H1 (cell line): Measurements from ENCODE around the gene RPS15. TPM values are rescaled to one million over a fixed set of nuclear protein-coding genes. Genes with fewer than 3 reads are reported as not detected.
"Not testable (repeated sequence)": the region's sequence is repeated elsewhere in the genome, so short reads cannot be mapped to it uniquely, and the experiment has no call there.

Source experiments
- CTCF ChIA-PET: fragments of 300-600 bp; sonication (Branson Sonifier 250); formaldehyde crosslinking; loops from one replicate; lab custom pipeline; 2021; ENCODE audit not compliant: partially characterized antibody; lab: Charles Lee
- POLR2A ChIA-PET: fragments of 300-600 bp; sonication (Branson Sonifier 250); formaldehyde crosslinking; loops from one replicate; lab custom pipeline; 2021; ENCODE audit warnings: inconsistent platforms; ENCODE audit not compliant: partially characterized antibody; lab: Charles Lee
- DNase-seq, 2 experiments: peaks; one replicate each; pipeline versions ENCODE4 v3.0.0 to v3.0.0-alpha.2; 2010 to 2022; ENCODE audit warnings: low spot score in 2 of 2, low read depth in 1 of 2, mixed read lengths in 1 of 2
- FAIRE-seq: peaks from 2 replicates; lab custom pipeline; 2011; peaks lifted over from hg19 to GRCh38; lab: Jason Lieb, UNC
- H2AFZ ChIP-seq: 2 replicates; pipeline ENCODE4 v1.8.1; 2012; ENCODE audit warnings: low read length, inconsistent platforms
- H2AK5ac ChIP-seq: 2 replicates; pipeline ENCODE4 v1.6.1; 2013; ENCODE audit warnings: low read depth, low read length
- H2BK120ac ChIP-seq: replicated peaks from 2 replicates; pipeline ENCODE3; 2013; ENCODE audit warnings: low read depth, low read length, inconsistent platforms
- H2BK12ac ChIP-seq: 2 replicates; pipeline ENCODE4 v1.6.1; 2013; ENCODE audit warnings: low read depth, low read length
- H2BK15ac ChIP-seq: 2 replicates; pipeline ENCODE4 v1.6.1; 2013; ENCODE audit warnings: low read length
- H2BK20ac ChIP-seq: 2 replicates; pipeline ENCODE4 v1.6.1; 2013; ENCODE audit warnings: low read length
- H2BK5ac ChIP-seq: 2 replicates; pipeline ENCODE4 v1.6.1; 2013; ENCODE audit warnings: low read depth, low read length
- H3K14ac ChIP-seq: 2 replicates; pipeline ENCODE4 v1.6.1; 2013; ENCODE audit warnings: inconsistent platforms; ENCODE audit not compliant: insufficient read length
- H3K18ac ChIP-seq: 2 replicates; pipeline ENCODE4 v1.6.1; 2013; ENCODE audit warnings: low read length; ENCODE audit errors: extremely low read depth
- H3K23ac ChIP-seq: 2 replicates; pipeline ENCODE4 v1.6.1; 2013; ENCODE audit warnings: inconsistent platforms; ENCODE audit not compliant: insufficient read length
- H3K23me2 ChIP-seq: 2 replicates; pipeline ENCODE4 v1.6.1; 2013; ENCODE audit warnings: low read depth, low read length
- H3K27ac ChIP-seq: 2 replicates; pipeline ENCODE4 v1.6.1; 2011; ENCODE audit warnings: low read depth, low read length, inconsistent platforms
- H3K27me3 ChIP-seq, 4 experiments: replicated peaks in 1 of 4; 1 replicate in 1 of 4; 2 replicates in 3 of 4; pipeline versions ENCODE4 v1.6.1 to v1.8.1; 2011 to 2013; ENCODE audit warnings: low read length in 3 of 4, mild to moderate bottlenecking in 3 of 4, inconsistent platforms in 2 of 4, mixed read lengths in 2 of 4, moderate library complexity in 1 of 4; ENCODE audit not compliant: control insufficient read depth in 3 of 4, insufficient read depth in 3 of 4; ENCODE audit errors: extremely low read depth in 1 of 4
- H3K36me3 ChIP-seq, 4 experiments: 2 replicates each; pipeline versions ENCODE4 v1.6.1 to v1.8.1; 2011 to 2013; ENCODE audit warnings: mild to moderate bottlenecking in 4 of 4, low read length in 3 of 4, moderate library complexity in 2 of 4, control low read depth in 1 of 4, inconsistent platforms in 1 of 4; ENCODE audit not compliant: insufficient read depth in 4 of 4, control insufficient read depth in 2 of 4
- H3K4ac ChIP-seq: replicated peaks from 2 replicates; pipeline ENCODE3; 2013; ENCODE audit warnings: low read length, low read depth, mixed read lengths, inconsistent platforms; ENCODE audit not compliant: insufficient read length
- H3K4me1 ChIP-seq, 4 experiments: replicated peaks in 1 of 4; 1 replicate in 1 of 4; 2 replicates in 3 of 4; pipeline versions ENCODE4 v1.6.1 to v1.8.1; 2011 to 2013; ENCODE audit warnings: low read length in 3 of 4, inconsistent platforms in 2 of 4, mixed read lengths in 1 of 4; ENCODE audit not compliant: insufficient read depth in 4 of 4, control insufficient read depth in 3 of 4
- H3K4me2 ChIP-seq, 2 experiments: 2 replicates each; pipeline versions ENCODE4 v1.6.1 to v1.8.1; 2011 to 2013; ENCODE audit warnings: low read depth in 2 of 2, low read length in 2 of 2, control low read depth in 1 of 2, inconsistent platforms in 1 of 2, mild to moderate bottlenecking in 1 of 2; ENCODE audit not compliant: insufficient read depth in 1 of 2
- H3K4me3 ChIP-seq, 4 experiments: fragments of 200-600, 300-600 bp in 1 of 4; sonication (generic), shearing (Covaris generic), sonication (Bioruptor Twin) in 1 of 4; 2 replicates each; pipeline versions ENCODE4 v1.5.1 to v1.8.1; 2011 to 2016; ENCODE audit warnings: low read length in 4 of 4, low read depth in 3 of 4, control low read depth in 2 of 4, inconsistent platforms in 2 of 4, mild to moderate bottlenecking in 2 of 4, mixed read lengths in 1 of 4, moderate library complexity in 1 of 4; ENCODE audit not compliant: insufficient read depth in 2 of 4; ENCODE audit errors: extremely low read depth in 1 of 4
- H3K56ac ChIP-seq: replicated peaks from 2 replicates; pipeline ENCODE3; 2013; ENCODE audit warnings: low read depth, mild to moderate bottlenecking, mixed read lengths, low read length, inconsistent platforms; ENCODE audit not compliant: insufficient read length
- H3K79me1 ChIP-seq: 2 replicates; pipeline ENCODE4 v1.6.1; 2013; ENCODE audit warnings: low read depth, low read length, control low read depth
- H3K79me2 ChIP-seq, 2 experiments: 2 replicates each; pipeline versions ENCODE4 v1.6.1 to v1.8.1; 2012 to 2013; ENCODE audit warnings: low read length in 2 of 2, mild to moderate bottlenecking in 2 of 2, inconsistent platforms in 1 of 2; ENCODE audit not compliant: insufficient read depth in 2 of 2, control insufficient read depth in 1 of 2
- H3K9ac ChIP-seq, 4 experiments: replicated peaks in 1 of 4; 1 replicate in 1 of 4; 2 replicates in 3 of 4; pipeline versions ENCODE4 v1.6.1 to v1.8.1; 2011 to 2013; ENCODE audit warnings: low read depth in 3 of 4, low read length in 3 of 4, control low read depth in 2 of 4, mild to moderate bottlenecking in 2 of 4, moderate library complexity in 2 of 4, inconsistent platforms in 1 of 4; ENCODE audit errors: extremely low read depth in 1 of 4
- H3K9me3 ChIP-seq, 2 experiments: 2 replicates each; pipeline versions ENCODE4 v1.6.1 to v1.8.1; 2012 to 2013; ENCODE audit warnings: mild to moderate bottlenecking in 2 of 2, moderate library complexity in 2 of 2, control low read depth in 1 of 2, inconsistent platforms in 1 of 2, low read depth in 1 of 2, low read length in 1 of 2, mixed read lengths in 1 of 2; ENCODE audit not compliant: insufficient read depth in 2 of 2
- H4K20me1 ChIP-seq, 2 experiments: replicated peaks in 1 of 2; 2 replicates each; pipeline versions ENCODE3 to v1.8.1; 2011 to 2013; ENCODE audit warnings: inconsistent platforms in 2 of 2, low read length in 2 of 2, mild to moderate bottlenecking in 1 of 2; ENCODE audit not compliant: insufficient read depth in 2 of 2, control insufficient read depth in 1 of 2
- H4K5ac ChIP-seq: 2 replicates; pipeline ENCODE4 v1.6.1; 2013; ENCODE audit warnings: low read length, low read depth, mixed read lengths, inconsistent platforms; ENCODE audit not compliant: insufficient read length
- H4K8ac ChIP-seq: 2 replicates; pipeline ENCODE4 v1.8.0; 2013; ENCODE audit warnings: mild to moderate bottlenecking, moderate library complexity, low read length, inconsistent platforms; ENCODE audit not compliant: insufficient read depth; ENCODE audit errors: extremely low read depth
- H4K91ac ChIP-seq: replicated peaks from 2 replicates; pipeline ENCODE3; 2013; ENCODE audit warnings: low read length, mixed read lengths, inconsistent platforms; ENCODE audit not compliant: insufficient read length
- WGBS, 2 experiments: shearing (Covaris generic) in 1 of 2; methylation state at CpG; one replicate each; pipeline versions ENCODE4 v1.1.6 to v1.1.7; 2013 to 2015; ENCODE audit warnings: low lambda C conversion rate in 2 of 2, mixed read lengths in 2 of 2, inconsistent platforms in 1 of 2, low coverage in 1 of 2, missing lambda C conversion rate in 1 of 2; ENCODE audit not compliant: insufficient replicate concordance in 2 of 2, insufficient coverage in 1 of 2, insufficient read length in 1 of 2; ENCODE audit errors: extremely low coverage in 1 of 2, missing lambda C conversion rate in 1 of 2; 5-methylcytosine and 5-hydroxymethylcytosine counted together
- polyA plus RNA-seq, 7 experiments: library from polyadenylated mRNA; depleted of rRNA in 3 of 7; stranded (reverse) in 5 of 7; unstranded in 2 of 7; fragments of >200 nt in 5 of 7; fragments of 200-250 nt in 2 of 7; gene quantifications; 1 replicate in 5 of 7; 2 replicates in 1 of 7; 4 replicates in 1 of 7; pipeline versions ENCODE4 v1.2.1 to v1.2.3, GENCODE V29; 2011 to 2013; ENCODE audit warnings: missing spikeins in 2 of 7, mixed read lengths in 2 of 7
- total RNA-seq: library from RNA; stranded (reverse); fragmentation: NEBNext Ultra II Directional; extraction: Animal tissue kit (Norgen Biotek cat#: 25700); gene quantifications from 2 replicates; pipeline ENCODE4 v1.2.1, GENCODE V29; 2021

Gene RPS15
- total and polyA plus RNA-seq, 2 of the 8 experiments (the other 6 are each of a cell fraction or from before 2014, with no cell fraction given): 1,562 to 3,890 TPM

DNA sequence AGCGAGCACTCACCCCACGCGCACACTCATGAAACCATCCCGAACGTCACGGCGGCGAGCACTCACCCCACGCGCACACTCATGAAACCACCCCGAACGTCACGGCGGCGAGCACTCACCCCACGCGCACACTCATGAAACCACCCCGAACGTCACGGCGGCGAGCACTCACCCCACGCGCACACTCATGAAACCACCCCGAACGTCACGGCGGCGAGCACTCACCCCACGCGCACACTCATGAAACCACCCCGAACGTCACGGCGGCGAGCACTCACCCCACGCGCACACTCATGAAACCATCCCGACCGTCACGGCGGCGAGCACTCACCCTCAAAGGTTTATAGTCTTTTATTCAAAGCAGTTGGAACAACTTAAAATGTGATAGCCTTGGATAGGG lies 18.1 kb upstream of the RPS15 start:
- peaks cover 29 to 86% of the 10 kb centered on the region in 2 experiments for H3K79me2 ChIP-seq
- CTCF ChIA-PET: interaction anchor here (0.9 to 1.9 kb wide), 5 partner anchors 8 to 103 kb away, joined by 3 to 8 read pairs (median 4); no protein-coding TSS in a partner anchor
- DNase-seq: not testable (repeated sequence)

More for the DNA sequence above, 18.1 kb upstream of the RPS15 start:
- not testable (repeated sequence) for FAIRE-seq, H3K9me3 ChIP-seq, H3K4me2 ChIP-seq, H2BK5ac ChIP-seq, H4K91ac ChIP-seq, H3K4ac ChIP-seq, H3K9ac ChIP-seq, H3K27ac ChIP-seq, H3K18ac ChIP-seq, H3K23me2 ChIP-seq, H2BK120ac ChIP-seq, H4K5ac ChIP-seq, H3K4me3 ChIP-seq, H2BK12ac ChIP-seq, H2BK20ac ChIP-seq, H3K56ac ChIP-seq, H3K27me3 ChIP-seq, H2BK15ac ChIP-seq, H2AK5ac ChIP-seq, H2AFZ ChIP-seq, H3K23ac ChIP-seq, H3K14ac ChIP-seq
- peaks cover 32 to 74% (median 52%) of the 10 kb centered on the region in 4 experiments for H3K36me3 ChIP-seq
- H4K20me1 ChIP-seq: peaks cover 55 to 59% of the 10 kb centered on the region in 2 experiments
- H3K4me1 ChIP-seq: peaks cover 8 to 24% (median 17%) of the 10 kb centered on the region in 4 experiments
- POLR2A ChIA-PET: interaction anchor here (0.8 to 1.5 kb wide), 4 partner anchors 10 to 151 kb away, joined by 3 to 5 read pairs (median 4); partner anchors contain the start of genes CIRBP and FAM174C
- H4K8ac ChIP-seq: peak overlapping the region; percentile 65; the same call in 1 of the 2 replicates
- peaks cover 25% of the 10 kb centered on the region for H3K79me1 ChIP-seq
- 96% methylated on average over 14 of the region's 43 CpGs; no CpG with 5 or more reads in 1 of the 2 experiments for WGBS, 2 experiments
